HEK293 (cell line): ENCODE measurements around the gene IRS1.

Experiments
- CTCF ChIA-PET: fragments of 350-600 bp; formaldehyde crosslinking; extraction: SDS; loops from one replicate; lab custom pipeline; 2021; ENCODE audit warnings: antibody characterized with exemption; lab: Yijun Ruan, JAX
- POLR2A ChIA-PET: fragments of 300-600 bp; formaldehyde crosslinking; extraction: SDS; loops from one replicate; lab custom pipeline; 2020; ENCODE audit warnings: antibody characterized with exemption, inconsistent platforms; lab: Yijun Ruan, JAX
- H3K27ac ChIP-seq: fragments of 200-500 bp; sonication (Bioruptor generic); 2 replicates; pipeline ENCODE4 v1.5.1; 2014; ENCODE audit warnings: low read depth, low read length, control low read depth, inconsistent platforms; ENCODE audit errors: extremely low read depth
- H3K36me3 ChIP-seq, 2 experiments: fragments of 200-500 bp in 1 of 2; sonication (Bioruptor generic) in 1 of 2; 1 replicate in 1 of 2; 2 replicates in 1 of 2; pipeline ENCODE4 v1.5.1; 2014 to 2017; ENCODE audit warnings: inconsistent platforms in 2 of 2, low read length in 2 of 2; ENCODE audit not compliant: control insufficient read depth in 2 of 2, insufficient read depth in 1 of 2
- H3K4me1 ChIP-seq: fragments of 200-500 bp; sonication (Bioruptor generic); 2 replicates; pipeline ENCODE4 v1.5.1; 2014; ENCODE audit warnings: mild to moderate bottlenecking, low read length, inconsistent platforms; ENCODE audit not compliant: control insufficient read depth, insufficient read depth
- H3K4me3 ChIP-seq: 2 replicates; pipeline ENCODE4 v1.5.1; 2011; ENCODE audit warnings: low read depth, mild to moderate bottlenecking, control low read depth, low read length, moderate library complexity
- H3K9me3 ChIP-seq: fragments of 200-500 bp; sonication (Bioruptor generic); 2 replicates; pipeline ENCODE4 v1.5.1; 2014; ENCODE audit warnings: low read depth, low read length, inconsistent platforms; ENCODE audit not compliant: control insufficient read depth, insufficient read depth
- GLI4 ChIP-seq: fragments of 450-650 bp; formaldehyde crosslinking; IDR thresholded peaks from 2 replicates; pipeline ENCODE4 v1.5.1; 2016; ENCODE audit warnings: missing biosample characterization, missing genetic modification characterization
- GLIS1 ChIP-seq: fragments of 450-650 bp; formaldehyde crosslinking; IDR thresholded peaks from 2 replicates; pipeline ENCODE4 v1.5.1; 2016; ENCODE audit warnings: missing biosample characterization, missing genetic modification characterization
- KLF17 ChIP-seq: fragments of 450-650 bp; formaldehyde crosslinking; IDR thresholded peaks from 2 replicates; pipeline ENCODE4 v1.5.1; 2016; ENCODE audit warnings: missing biosample characterization, missing genetic modification characterization
- PRDM1 ChIP-seq: fragments of 450-650 bp; formaldehyde crosslinking; IDR thresholded peaks from 2 replicates; pipeline ENCODE4; 2016; ENCODE audit warnings: missing biosample characterization, missing genetic modification characterization
- ZBTB21 ChIP-seq: fragments of 450-650 bp; formaldehyde crosslinking; IDR thresholded peaks from 2 replicates; pipeline ENCODE4 v1.5.1; 2017; ENCODE audit warnings: missing biosample characterization, missing genetic modification characterization
- ZFP37 ChIP-seq: fragments of 450-650 bp; formaldehyde crosslinking; IDR thresholded peaks from 2 replicates; pipeline ENCODE4 v1.5.1; 2016; ENCODE audit warnings: missing biosample characterization, missing genetic modification characterization
- ZFP41 ChIP-seq: fragments of 450-650 bp; formaldehyde crosslinking; IDR thresholded peaks from 2 replicates; pipeline ENCODE4 v1.5.1; 2016; ENCODE audit warnings: missing biosample characterization, missing genetic modification characterization, borderline replicate concordance
- ZIC2 ChIP-seq: fragments of 450-650 bp; formaldehyde crosslinking; IDR thresholded peaks from 2 replicates; pipeline ENCODE4 v1.5.1; 2016; ENCODE audit warnings: missing biosample characterization, missing genetic modification characterization
- ZNF174 ChIP-seq: fragments of 450-650 bp; formaldehyde crosslinking; IDR thresholded peaks from 2 replicates; pipeline ENCODE4 v1.5.0; 2017; ENCODE audit warnings: missing biosample characterization, mild to moderate bottlenecking, missing genetic modification characterization
- ZNF184 ChIP-seq: fragments of 450-650 bp; IDR thresholded peaks from 2 replicates; pipeline ENCODE4 v1.5.1; 2018; ENCODE audit warnings: missing biosample characterization, mild to moderate bottlenecking, missing genetic modification characterization
- ZNF266 ChIP-seq: fragments of 450-650 bp; formaldehyde crosslinking; IDR thresholded peaks from 2 replicates; pipeline ENCODE4 v1.5.1; 2016; ENCODE audit warnings: missing biosample characterization, missing genetic modification characterization, low read depth
- ZNF274 ChIP-seq, 2 experiments: fragments of 200-500 bp in 1 of 2; fragments of 450-650 bp in 1 of 2; sonication (Bioruptor generic) in 1 of 2; formaldehyde crosslinking in 1 of 2; IDR thresholded peaks; 2 replicates each; pipeline versions ENCODE4 v1.5.1 to v1.6.1; 2014 to 2016; ENCODE audit warnings: borderline replicate concordance in 1 of 2, inconsistent platforms in 1 of 2, low read length in 1 of 2, missing biosample characterization in 1 of 2, missing genetic modification characterization in 1 of 2
- ZNF311 ChIP-seq: fragments of 450-650 bp; formaldehyde crosslinking; IDR thresholded peaks from 2 replicates; pipeline ENCODE4 v1.5.1; 2017; ENCODE audit warnings: missing biosample characterization, missing genetic modification characterization, borderline replicate concordance
- ZNF341 ChIP-seq: fragments of 450-650 bp; formaldehyde crosslinking; IDR thresholded peaks from 2 replicates; pipeline ENCODE4; 2016; ENCODE audit warnings: low read depth, missing biosample characterization, missing genetic modification characterization
- ZNF394 ChIP-seq: fragments of 450-650 bp; formaldehyde crosslinking; IDR thresholded peaks from 2 replicates; pipeline ENCODE4 v1.5.1; 2016; ENCODE audit warnings: missing biosample characterization, missing genetic modification characterization, mild to moderate bottlenecking, moderate library complexity, borderline replicate concordance
- ZNF449 ChIP-seq: fragments of 450-650 bp; formaldehyde crosslinking; IDR thresholded peaks from 2 replicates; pipeline ENCODE4 v1.5.1; 2017; ENCODE audit warnings: missing biosample characterization, mild to moderate bottlenecking, missing genetic modification characterization, moderate library complexity
- ZNF514 ChIP-seq: fragments of 450-650 bp; formaldehyde crosslinking; IDR thresholded peaks from 2 replicates; pipeline ENCODE4 v1.5.1; 2016; ENCODE audit warnings: missing biosample characterization, missing genetic modification characterization
- ZNF529 ChIP-seq: fragments of 450-650 bp; formaldehyde crosslinking; IDR thresholded peaks from 2 replicates; pipeline ENCODE4 v1.5.1; 2017; ENCODE audit warnings: missing genetic modification characterization, missing biosample characterization; ENCODE audit not compliant: insufficient replicate concordance
- ZNF571 ChIP-seq: fragments of 450-650 bp; formaldehyde crosslinking; IDR thresholded peaks from 2 replicates; pipeline ENCODE4 v1.5.0; 2017; ENCODE audit warnings: missing biosample characterization, missing genetic modification characterization
- ZNF701 ChIP-seq: fragments of 450-650 bp; formaldehyde crosslinking; IDR thresholded peaks from 2 replicates; pipeline ENCODE4 v1.5.1; 2016; ENCODE audit warnings: missing biosample characterization, missing genetic modification characterization
- ZNF791 ChIP-seq: fragments of 450-650 bp; formaldehyde crosslinking; IDR thresholded peaks from 2 replicates; pipeline ENCODE4 v1.5.1; 2016; ENCODE audit warnings: missing biosample characterization, missing genetic modification characterization
- ZNF837 ChIP-seq: fragments of 450-650 bp; formaldehyde crosslinking; IDR thresholded peaks from 2 replicates; pipeline ENCODE4 v1.5.1; 2016; ENCODE audit warnings: missing biosample characterization, missing genetic modification characterization
- ZSCAN30 ChIP-seq: fragments of 450-650 bp; IDR thresholded peaks from 2 replicates; pipeline ENCODE4 v1.5.1; 2018; ENCODE audit warnings: missing biosample characterization, mild to moderate bottlenecking, missing genetic modification characterization, moderate library complexity
- ZXDB ChIP-seq: fragments of 450-650 bp; formaldehyde crosslinking; IDR thresholded peaks from 2 replicates; pipeline ENCODE4 v1.5.1; 2016; ENCODE audit warnings: missing biosample characterization, missing genetic modification characterization

Gene IRS1

GRCh38 chr2:226725126-226725860, 74.3 kb downstream of the IRS1 start:
- no peak overlapping the region for H3K27ac ChIP-seq
- POLR2A ChIA-PET: no interaction called here
- H3K4me3 ChIP-seq: no peak overlapping the region

GRCh38 chr2:226721541-226721940, 78.1 kb downstream of the IRS1 start:
- no peak overlapping the region for H3K27ac ChIP-seq
- TF ChIP-seq ZNF311 (tag by site-specific recombination): no peak
- TF ChIP-seq ZNF791 (tag by site-specific recombination): no peak
- no peak for TF ChIP-seq ZNF184
- TF ChIP-seq ZNF449 (tag by site-specific recombination): no peak
- TF ChIP-seq ZNF274 (IDR thresholded peaks at IDR 0.05; ENCODE audit: low read length): no peak
- TF ChIP-seq ZNF274 (tag by site-specific recombination; IDR thresholded peaks at IDR 0.05; ENCODE audit: borderline replicate concordance): no peak
- no peak for TF ChIP-seq ZNF701 (tag by site-specific recombination)
- no peak for TF ChIP-seq GLIS1 (tag by site-specific recombination)
- TF ChIP-seq ZIC2 (tag by site-specific recombination): peak; percentile 27; the same call in 1 of the 2 replicates
- H3K4me1 ChIP-seq: 0 out of 2 replicates have a peak, but pooled peaks cover 5% of the 10 kb centered on the region
- H3K9me3 ChIP-seq: no peaks in the 10 kb centered on the region
- POLR2A ChIA-PET: no interaction called here
- no peaks in the 10 kb centered on the region for H3K36me3 ChIP-seq
- CTCF ChIA-PET: no interaction called here
- no peak overlapping the region for H3K4me3 ChIP-seq

More at GRCh38 chr2:226725126-226725860, 74.3 kb downstream of the IRS1 start:
- CTCF ChIA-PET: interaction anchor here (0.6 to 0.8 kb wide), 2 partner anchors 9 to 10 kb away, joined by 3 read pairs; no protein-coding TSS in a partner anchor
- Histone ChIP-seq H3K9me3 (no peaks in the 10 kb centered on the region), H3K36me3 (no peaks in the 10 kb centered on the region), H3K4me1 (0 out of 2 replicates have a peak, but pooled peaks cover 5% of the 10 kb centered on the region)
- TF ChIP-seq ZNF394 (no peak), ZNF837 (tag by site-specific recombination) (no peak), ZNF514 (tag by site-specific recombination) (no peak), ZNF174 (tag by site-specific recombination) (no peak)

GRCh38 chr2:226720948-226721347, 78.7 kb downstream of the IRS1 start:
- Histone ChIP-seq H3K4me1 (0 out of 2 replicates have a peak, but pooled peaks cover 5% of the 10 kb centered on the region), H3K9me3 (no peaks in the 10 kb centered on the region)
- no peak for TF ChIP-seq ZXDB
- no peak for TF ChIP-seq PRDM1 (tag by site-specific recombination)
- no peak for TF ChIP-seq ZSCAN30 (tag by site-specific recombination)
- TF ChIP-seq KLF17 (tag by site-specific recombination): no peak
- TF ChIP-seq ZNF341 (tag by site-specific recombination): no peak
- TF ChIP-seq GLI4 (tag by site-specific recombination): no peak
- TF ChIP-seq ZNF266 (tag by site-specific recombination): no peak
- TF ChIP-seq ZFP41 (tag by site-specific recombination): no peak
- no peak for TF ChIP-seq ZNF311 (tag by site-specific recombination)
- TF ChIP-seq ZNF571 (tag by site-specific recombination): no peak
- no peak for TF ChIP-seq ZBTB21 (tag by site-specific recombination)
- no peak for TF ChIP-seq ZNF529 (tag by site-specific recombination)
- no peak for TF ChIP-seq ZFP37 (tag by site-specific recombination)
- TF ChIP-seq, all 188 proteins: peak for 0
- POLR2A ChIA-PET: no interaction called here
- H3K27ac ChIP-seq: no peak overlapping the region
- CTCF ChIA-PET: no interaction called here
- no peak overlapping the region for H3K4me3 ChIP-seq
- no peaks in the 10 kb centered on the region for H3K36me3 ChIP-seq
